Astrocyte of the cerebellum (primary cell): ENCODE results near the gene CBX7.

Experiments used
- DNase-seq: peaks from one replicate; pipeline ENCODE4 v3.0.0-alpha.2; 2011; ENCODE audit warnings: low read depth
- H3K4me3 ChIP-seq: 2 replicates; pipeline ENCODE4 v1.5.1; 2011; ENCODE audit warnings: mild to moderate bottlenecking, low read depth, low read length, moderate library complexity
- CTCF ChIP-seq: IDR thresholded peaks from 2 replicates; pipeline ENCODE4 v1.5.1; 2012; ENCODE audit warnings: low read length, low read depth, moderate library complexity, mild to moderate bottlenecking; ENCODE audit errors: missing control alignments
- in situ Hi-C: cut with HindIII; loops from 2 replicates; pipeline ENCODE4 v1.10.0; 2017; ENCODE audit warnings: low sequenced_read_pairs

Gene CBX7

GRCh38 chr22:39183991-39184585 is 31.6 kb upstream of the CBX7 start:
- no peak overlapping the region for H3K4me3 ChIP-seq
- in situ Hi-C loops, result no loop called here
- TF ChIP-seq CTCF, result no peak
- no peak for DNase-seq

- no peak for DNase-seq
- in situ Hi-C loops, result no loop called here
- H3K4me3 ChIP-seq, result no peak overlapping the region
- TF ChIP-seq CTCF, result no peak
Observed at GRCh38 chr22:39182478-39183030, 30.1 kb upstream of the CBX7 start.

GRCh38 chr22:39181778-39182177 is 29.3 kb upstream of the CBX7 start:
- in situ Hi-C loops, result no loop called here
- no peak for DNase-seq
- no peak for TF ChIP-seq CTCF
- H3K4me3 ChIP-seq, result no peak overlapping the region

- in situ Hi-C loops, result no loop called here
- no peak for DNase-seq
- no peak overlapping the region for H3K4me3 ChIP-seq
- no peak for TF ChIP-seq CTCF
Observed at GRCh38 chr22:39181356-39181755, 28.9 kb upstream of the CBX7 start.

GRCh38 chr22:39179841-39180335 is 27.4 kb upstream of the CBX7 start:
- no peak for TF ChIP-seq CTCF
- DNase-seq, result no peak
- no peak overlapping the region for H3K4me3 ChIP-seq
- in situ Hi-C loops, result no loop called here

- in situ Hi-C loops, result no loop called here
- DNase-seq, result no peak
- TF ChIP-seq CTCF, result no peak
- no peak overlapping the region for H3K4me3 ChIP-seq
Observed at GRCh38 chr22:39179401-39179827, 26.9 kb upstream of the CBX7 start.
